ENCODE data around the gene ZNF700.
"Not testable (repeated sequence)": the region's sequence is repeated elsewhere in the genome, so short reads cannot be mapped to it uniquely, and the experiment has no call there.

Gene ZNF700

GRCh38 chr19:11914417-11915051, 10.4 kb upstream of the ZNF700 start:
- H3K9me3 Mint-ChIP-seq = peaks cover 43% of the 10 kb centered on the region
- H3K4me3 Mint-ChIP-seq = not testable (repeated sequence)

DNA sequence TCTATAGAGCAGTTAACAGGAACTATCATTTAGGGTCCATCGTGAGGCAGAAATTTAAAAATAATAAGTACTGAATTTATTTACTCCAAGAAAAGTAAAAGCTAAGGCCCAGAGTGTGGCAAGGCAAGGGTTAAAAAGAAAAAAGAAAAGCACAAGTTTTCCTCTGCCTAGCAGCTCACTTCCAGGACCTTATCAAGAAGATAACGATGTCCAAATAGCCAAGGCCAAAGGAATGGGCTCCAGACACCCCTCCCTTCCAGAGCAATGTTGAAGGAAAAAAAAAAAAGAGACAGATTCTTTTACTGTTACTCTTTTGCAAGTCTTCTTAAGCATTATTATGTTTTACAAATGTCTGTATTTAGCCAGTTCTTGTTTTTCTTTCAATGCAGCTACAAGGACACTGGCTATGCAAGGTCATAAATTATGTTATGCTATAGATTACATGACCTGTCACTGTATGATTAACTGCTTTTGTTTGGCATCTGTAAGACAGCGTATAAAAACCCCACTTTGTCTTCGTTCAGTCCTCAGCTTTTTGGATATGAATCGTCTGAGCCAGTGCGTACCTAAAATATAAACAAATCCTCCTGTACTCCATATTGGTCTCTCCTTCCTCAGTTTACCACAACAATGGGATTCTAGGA, 2.9 kb upstream of the ZNF700 start:
- DNase-seq (ENCODE audit: low spot score) = no peak
- H3K4me1 Mint-ChIP-seq (ENCODE audit: low read depth) = peaks cover 24% of the 10 kb centered on the region
- peaks cover 2% of the 10 kb centered on the region for H3K27me3 Mint-ChIP-seq (ENCODE audit: low read depth)
- no peak overlapping the region for H3K27ac Mint-ChIP-seq
- peaks cover 14% of the 10 kb centered on the region for H3K9me3 Mint-ChIP-seq
- H3K4me3 Mint-ChIP-seq = no peak overlapping the region
- H3K36me3 Mint-ChIP-seq (ENCODE audit: low read depth) = peaks cover 13% of the 10 kb centered on the region

More at GRCh38 chr19:11914417-11915051, 10.4 kb upstream of the ZNF700 start:
- DNase-seq (ENCODE audit: low spot score); H3K36me3 Mint-ChIP-seq (ENCODE audit: low read depth); H3K4me1 Mint-ChIP-seq (ENCODE audit: low read depth); H3K27ac Mint-ChIP-seq; H3K27me3 Mint-ChIP-seq (ENCODE audit: low read depth): not testable (repeated sequence)

GRCh38 chr19:11925651-11926187, 812 bp downstream of the ZNF700 start:
- Mint-ChIP-seq H3K27ac (peak overlapping the region; percentile 82), H3K4me3 (peak overlapping the region; percentile 87), H3K9me3 (peaks cover 30% of the 10 kb centered on the region), H3K4me1 (ENCODE audit: low read depth) (peaks cover 24% of the 10 kb centered on the region), H3K36me3 (ENCODE audit: low read depth) (peaks cover 46% of the 10 kb centered on the region)
- H3K27me3 Mint-ChIP-seq (ENCODE audit: low read depth) = not testable (repeated sequence)
- peak; percentile 7 for DNase-seq (ENCODE audit: low spot score)

DNA sequence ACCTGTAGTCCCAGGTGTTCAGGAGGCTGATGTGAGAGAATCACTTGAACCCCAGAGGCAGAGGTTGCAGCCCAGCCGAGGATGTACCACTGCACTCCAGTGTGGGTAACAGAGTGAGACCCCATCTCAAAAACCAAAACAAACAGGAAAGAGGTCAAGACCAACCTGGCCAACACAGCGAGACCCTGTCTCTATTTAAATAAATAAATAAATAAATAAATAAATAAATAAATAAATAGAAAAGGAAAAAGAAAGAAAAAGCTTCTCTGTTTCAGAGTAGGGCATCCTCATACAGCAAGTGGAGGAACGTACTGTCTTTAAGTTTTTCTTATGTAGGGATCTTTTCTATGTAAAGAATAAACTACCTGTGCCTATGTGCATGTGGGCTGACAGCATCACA, 2.3 kb downstream of the ZNF700 start:
- Mint-ChIP-seq H3K9me3 (peaks cover 41% of the 10 kb centered on the region), H3K27ac (no peak overlapping the region), H3K27me3 (ENCODE audit: low read depth) (peaks cover 2% of the 10 kb centered on the region), H3K36me3 (ENCODE audit: low read depth) (peaks cover 59% of the 10 kb centered on the region), H3K4me1 (ENCODE audit: low read depth) (peaks cover 28% of the 10 kb centered on the region), H3K4me3 (no peak overlapping the region)
- DNase-seq (ENCODE audit: low spot score) = no peak

DNA sequence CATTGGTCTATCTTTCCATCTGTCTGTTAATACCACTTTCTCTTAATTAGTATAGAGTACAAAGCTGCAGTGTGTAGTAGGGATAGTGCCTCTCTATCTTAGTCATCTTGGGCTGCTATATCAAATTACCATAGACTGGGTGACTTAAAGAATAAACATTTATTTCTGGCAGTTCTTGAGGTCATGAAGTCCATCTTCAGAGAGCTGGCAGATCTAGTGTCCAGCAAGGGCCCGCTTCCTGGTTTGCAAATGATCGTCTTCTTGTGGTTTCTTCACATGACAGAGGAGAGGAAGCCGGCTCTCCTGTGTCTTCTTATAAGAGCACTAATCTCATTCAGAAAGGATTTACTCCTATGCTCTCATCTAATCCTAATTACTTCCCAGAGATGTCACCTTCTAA, 6.1 kb downstream of the ZNF700 start:
- DNase-seq (ENCODE audit: low spot score) = no peak
- peaks cover 9% of the 10 kb centered on the region for H3K4me1 Mint-ChIP-seq (ENCODE audit: low read depth)
- H3K9me3 Mint-ChIP-seq = peaks cover 63% of the 10 kb centered on the region
- no peaks in the 10 kb centered on the region for H3K27me3 Mint-ChIP-seq (ENCODE audit: low read depth)
- no peak overlapping the region for H3K27ac Mint-ChIP-seq
- H3K4me3 Mint-ChIP-seq = no peak overlapping the region
- H3K36me3 Mint-ChIP-seq (ENCODE audit: low read depth) = peaks cover 83% of the 10 kb centered on the region

GRCh38 chr19:11931513-11931912, 6.6 kb downstream of the ZNF700 start:
- H3K9me3 Mint-ChIP-seq = peaks cover 62% of the 10 kb centered on the region
- H3K27me3 Mint-ChIP-seq (ENCODE audit: low read depth) = no peaks in the 10 kb centered on the region
- DNase-seq (ENCODE audit: low spot score) = no peak
- H3K36me3 Mint-ChIP-seq (ENCODE audit: low read depth) = peaks cover 85% of the 10 kb centered on the region
- H3K27ac Mint-ChIP-seq = no peak overlapping the region
- H3K4me1 Mint-ChIP-seq (ENCODE audit: low read depth) = peaks cover 7% of the 10 kb centered on the region
- H3K4me3 Mint-ChIP-seq = no peak overlapping the region

DNA sequence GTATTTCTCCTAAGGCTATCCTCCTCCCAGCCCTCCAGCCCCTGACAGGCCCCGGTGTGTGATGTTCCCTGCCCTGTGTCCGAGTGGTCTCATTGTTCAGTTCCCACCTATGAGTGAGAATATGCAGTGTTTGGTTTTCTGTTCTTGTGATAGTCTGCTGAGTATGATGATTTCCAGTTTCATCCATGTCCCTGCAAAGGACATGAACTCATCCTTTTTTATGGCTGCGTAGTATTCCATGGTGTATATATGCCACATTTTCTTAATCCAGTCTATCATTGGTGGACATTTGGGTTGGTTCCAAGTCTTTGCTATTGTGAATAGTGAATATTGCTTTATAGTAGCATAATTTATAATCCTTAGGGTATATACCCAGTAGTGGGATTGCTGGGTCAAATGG, 10.9 kb downstream of the ZNF700 start:
- not testable (repeated sequence) for H3K27me3 Mint-ChIP-seq (ENCODE audit: low read depth); H3K4me1 Mint-ChIP-seq (ENCODE audit: low read depth); H3K27ac Mint-ChIP-seq; DNase-seq (ENCODE audit: low spot score); H3K4me3 Mint-ChIP-seq
- Mint-ChIP-seq H3K9me3 (peaks cover 57% of the 10 kb centered on the region), H3K36me3 (ENCODE audit: low read depth) (peaks cover 86% of the 10 kb centered on the region)

DNA sequence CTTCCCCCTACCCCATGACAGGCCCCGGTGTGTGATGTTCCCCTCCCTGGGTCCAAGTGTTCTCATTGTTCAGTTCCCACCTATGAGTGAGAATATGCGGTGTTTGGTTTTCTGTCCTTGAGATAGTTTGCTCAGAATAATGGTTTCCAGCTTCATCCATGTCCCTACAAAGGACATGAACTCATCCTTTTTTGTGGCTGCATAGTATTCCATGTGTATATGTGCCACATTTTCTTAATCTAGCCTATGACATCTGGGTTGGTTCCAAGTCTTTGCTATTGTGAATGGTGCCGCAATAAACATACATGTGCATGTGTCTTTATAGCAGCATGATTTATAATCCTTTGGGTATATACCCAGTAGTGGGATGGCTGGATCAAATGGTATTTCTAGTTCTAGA, 13.5 kb downstream of the ZNF700 start:
- not testable (repeated sequence) for H3K4me1 Mint-ChIP-seq (ENCODE audit: low read depth); H3K27me3 Mint-ChIP-seq (ENCODE audit: low read depth); H3K27ac Mint-ChIP-seq; DNase-seq (ENCODE audit: low spot score); H3K4me3 Mint-ChIP-seq
- peaks cover 84% of the 10 kb centered on the region for H3K36me3 Mint-ChIP-seq (ENCODE audit: low read depth)
- peaks cover 57% of the 10 kb centered on the region for H3K9me3 Mint-ChIP-seq

DNA sequence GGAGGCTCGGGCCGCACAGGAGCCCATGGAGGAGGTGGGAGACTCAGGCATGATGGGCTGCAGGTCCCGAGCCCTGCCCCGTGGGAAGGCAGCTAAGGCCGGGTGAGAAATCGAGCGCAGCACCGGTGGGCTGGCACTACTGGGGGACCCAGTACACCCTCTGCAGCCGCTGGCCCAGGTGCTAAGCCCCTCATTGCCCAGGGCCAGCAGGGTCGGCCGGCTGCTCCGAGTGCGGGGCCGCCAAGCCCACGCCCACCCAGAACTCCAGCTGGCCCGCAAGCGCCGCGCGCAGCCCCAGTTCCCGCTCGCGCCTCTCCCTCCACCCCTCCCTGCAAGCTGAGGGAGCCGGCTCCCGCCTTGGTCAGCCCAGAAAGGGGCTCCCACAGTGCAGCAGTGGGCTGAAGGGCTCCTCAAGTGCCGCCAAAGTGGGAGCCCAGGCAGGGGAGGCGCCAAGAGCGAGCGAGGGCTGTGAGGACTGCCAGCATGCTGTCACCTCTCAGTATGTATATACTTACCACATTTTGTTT, 16.5 kb downstream of the ZNF700 start:
- not testable (repeated sequence) for H3K4me3 Mint-ChIP-seq; H3K4me1 Mint-ChIP-seq (ENCODE audit: low read depth); DNase-seq (ENCODE audit: low spot score); H3K27me3 Mint-ChIP-seq (ENCODE audit: low read depth); H3K27ac Mint-ChIP-seq
- Mint-ChIP-seq H3K9me3 (peaks cover 72% of the 10 kb centered on the region), H3K36me3 (ENCODE audit: low read depth) (peaks cover 90% of the 10 kb centered on the region)

- H3K27ac Mint-ChIP-seq = no peak overlapping the region
- H3K4me3 Mint-ChIP-seq = no peak overlapping the region
- H3K9me3 Mint-ChIP-seq = peaks cover 74% of the 10 kb centered on the region
- no peaks in the 10 kb centered on the region for H3K4me1 Mint-ChIP-seq (ENCODE audit: low read depth)
- no peaks in the 10 kb centered on the region for H3K27me3 Mint-ChIP-seq (ENCODE audit: low read depth)
- no peak for DNase-seq (ENCODE audit: low spot score)
- H3K36me3 Mint-ChIP-seq (ENCODE audit: low read depth) = peaks cover 90% of the 10 kb centered on the region
Observed at GRCh38 chr19:11942008-11942842, 17.3 kb downstream of the ZNF700 start.

DNA sequence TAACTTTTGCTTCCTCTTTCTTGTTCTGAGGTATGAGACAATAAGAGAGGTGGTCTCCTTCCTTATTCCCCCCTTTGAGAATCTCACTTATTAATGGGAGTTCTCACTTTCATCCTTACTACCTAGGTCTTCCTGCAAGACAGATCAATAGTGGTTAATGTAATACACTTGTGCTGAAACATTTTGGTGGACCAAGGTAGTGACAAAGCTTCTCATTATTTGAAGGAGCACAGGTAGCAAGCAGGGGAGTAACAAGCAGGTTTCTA, 17.9 kb downstream of the ZNF700 start:
- H3K4me1 Mint-ChIP-seq (ENCODE audit: low read depth) = no peaks in the 10 kb centered on the region
- no peak overlapping the region for H3K27ac Mint-ChIP-seq
- peaks cover 74% of the 10 kb centered on the region for H3K9me3 Mint-ChIP-seq
- H3K36me3 Mint-ChIP-seq (ENCODE audit: low read depth) = peaks cover 92% of the 10 kb centered on the region
- H3K27me3 Mint-ChIP-seq (ENCODE audit: low read depth) = no peaks in the 10 kb centered on the region
- no peak for DNase-seq (ENCODE audit: low spot score)
- H3K4me3 Mint-ChIP-seq = no peak overlapping the region

GRCh38 chr19:11944656-11945055, 19.7 kb downstream of the ZNF700 start:
- Mint-ChIP-seq H3K4me1 (ENCODE audit: low read depth) (no peaks in the 10 kb centered on the region), H3K27me3 (ENCODE audit: low read depth) (no peaks in the 10 kb centered on the region), H3K9me3 (peaks cover 87% of the 10 kb centered on the region), H3K4me3 (no peak overlapping the region), H3K27ac (no peak overlapping the region), H3K36me3 (ENCODE audit: low read depth) (peaks cover 95% of the 10 kb centered on the region)
- DNase-seq (ENCODE audit: low spot score) = no peak

DNA sequence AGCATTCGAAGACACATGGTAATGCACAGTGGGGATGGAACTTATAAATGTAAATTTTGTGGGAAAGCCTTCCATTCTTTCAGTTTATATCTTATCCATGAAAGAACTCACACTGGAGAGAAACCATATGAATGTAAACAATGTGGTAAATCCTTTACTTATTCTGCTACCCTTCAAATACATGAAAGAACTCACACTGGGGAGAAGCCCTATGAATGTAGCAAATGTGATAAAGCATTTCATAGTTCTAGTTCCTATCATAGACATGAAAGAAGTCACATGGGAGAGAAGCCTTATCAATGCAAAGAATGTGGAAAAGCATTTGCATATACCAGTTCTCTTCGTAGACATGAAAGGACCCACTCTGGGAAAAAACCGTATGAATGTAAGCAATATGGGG, 23.7 kb downstream of the ZNF700 start:
- Mint-ChIP-seq H3K27ac (no peak overlapping the region), H3K36me3 (ENCODE audit: low read depth) (peaks cover 89% of the 10 kb centered on the region), H3K4me1 (ENCODE audit: low read depth) (no peaks in the 10 kb centered on the region), H3K27me3 (ENCODE audit: low read depth) (no peaks in the 10 kb centered on the region), H3K4me3 (no peak overlapping the region), H3K9me3 (peaks cover 91% of the 10 kb centered on the region)
- DNase-seq (ENCODE audit: low spot score) = no peak

GRCh38 chr19:11949201-11949600, 24.3 kb downstream of the ZNF700 start:
- Mint-ChIP-seq H3K27ac (peak overlapping the region; percentile 43), H3K4me3 (no peak overlapping the region), H3K27me3 (ENCODE audit: low read depth) (no peaks in the 10 kb centered on the region), H3K36me3 (ENCODE audit: low read depth) (peaks cover 84% of the 10 kb centered on the region), H3K9me3 (peaks cover 89% of the 10 kb centered on the region), H3K4me1 (ENCODE audit: low read depth) (no peaks in the 10 kb centered on the region)
- no peak for DNase-seq (ENCODE audit: low spot score)
